Nephron progenitor cell (in vitro differentiated cells): ENCODE measurements around the gene EHHADH.

Source experiments
- DNase-seq: peaks from one replicate; pipeline ENCODE4 v3.0.0; 2021
- H3K27ac Mint-ChIP-seq: 2 replicates; pipeline ENCODE4 v1.8.0; 2021; ENCODE audit warnings: mild to moderate bottlenecking, moderate library complexity, mixed read lengths
- H3K27me3 Mint-ChIP-seq: 2 replicates; pipeline ENCODE4 v1.8.0; 2021; ENCODE audit warnings: mild to moderate bottlenecking, low read depth, mixed read lengths; ENCODE audit not compliant: poor library complexity
- H3K36me3 Mint-ChIP-seq: 2 replicates; pipeline ENCODE4 v1.8.0; 2021; ENCODE audit warnings: low read depth, mixed read lengths
- H3K4me1 Mint-ChIP-seq: 2 replicates; pipeline ENCODE4 v1.8.0; 2021; ENCODE audit warnings: mixed read lengths
- H3K4me3 Mint-ChIP-seq: 2 replicates; pipeline ENCODE4 v1.8.0; 2021; ENCODE audit warnings: mild to moderate bottlenecking, moderate library complexity, mixed read lengths
- H3K9me3 Mint-ChIP-seq: 2 replicates; pipeline ENCODE4 v1.8.0; 2021; ENCODE audit warnings: mild to moderate bottlenecking, moderate library complexity, mixed read lengths
- CTCF ChIP-seq: fragments of 200-600 bp; sonication (generic); IDR thresholded peaks from 2 replicates; pipeline ENCODE4 v1.5.0; 2021; ENCODE audit warnings: antibody characterized with exemption

Gene EHHADH

GRCh38 chr3:185151101-185151963, 102.5 kb downstream of the EHHADH start:
- Mint-ChIP-seq H3K4me1 (peaks cover 20% of the 10 kb centered on the region), H3K27ac (no peak overlapping the region), H3K36me3 (no peaks in the 10 kb centered on the region), H3K4me3 (peak overlapping the region; percentile 94), H3K27me3 (peaks cover 45% of the 10 kb centered on the region), H3K9me3 (no peaks in the 10 kb centered on the region)
- TF ChIP-seq CTCF: no peak
- no peak for DNase-seq

DNA sequence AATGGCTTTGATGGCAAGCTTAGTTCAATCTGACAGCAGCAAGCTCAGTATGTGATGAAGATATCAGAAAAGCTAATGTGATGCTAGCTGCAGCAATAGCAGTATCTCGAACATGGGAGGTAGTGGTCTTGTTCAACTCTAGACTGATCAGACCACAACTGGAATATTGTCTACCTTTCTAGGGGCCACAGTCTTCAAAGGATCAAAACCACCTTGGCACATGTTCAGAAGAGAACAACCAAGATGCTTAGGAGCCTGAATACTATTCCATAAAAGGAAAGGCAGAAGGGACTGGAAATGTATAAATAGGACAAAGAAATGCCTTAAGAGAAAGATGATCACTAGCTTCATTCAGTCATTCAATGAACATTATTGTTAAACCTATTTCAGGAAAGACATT, 103.3 kb downstream of the EHHADH start:
- H3K9me3 Mint-ChIP-seq: no peaks in the 10 kb centered on the region
- peaks cover 20% of the 10 kb centered on the region for H3K4me1 Mint-ChIP-seq
- H3K36me3 Mint-ChIP-seq: no peaks in the 10 kb centered on the region
- no peak for TF ChIP-seq CTCF
- H3K27me3 Mint-ChIP-seq: peaks cover 45% of the 10 kb centered on the region
- peak overlapping the region; percentile 94 for H3K4me3 Mint-ChIP-seq
- no peak for DNase-seq
- no peak overlapping the region for H3K27ac Mint-ChIP-seq

- Mint-ChIP-seq H3K36me3 (no peaks in the 10 kb centered on the region), H3K27me3 (peaks cover 45% of the 10 kb centered on the region), H3K9me3 (no peaks in the 10 kb centered on the region), H3K27ac (no peak overlapping the region), H3K4me1 (peaks cover 20% of the 10 kb centered on the region), H3K4me3 (peak overlapping the region; percentile 94)
- DNase-seq: no peak
- no peak for TF ChIP-seq CTCF
Observed at GRCh38 chr3:185149591-185149990, 104.3 kb downstream of the EHHADH start.

DNA sequence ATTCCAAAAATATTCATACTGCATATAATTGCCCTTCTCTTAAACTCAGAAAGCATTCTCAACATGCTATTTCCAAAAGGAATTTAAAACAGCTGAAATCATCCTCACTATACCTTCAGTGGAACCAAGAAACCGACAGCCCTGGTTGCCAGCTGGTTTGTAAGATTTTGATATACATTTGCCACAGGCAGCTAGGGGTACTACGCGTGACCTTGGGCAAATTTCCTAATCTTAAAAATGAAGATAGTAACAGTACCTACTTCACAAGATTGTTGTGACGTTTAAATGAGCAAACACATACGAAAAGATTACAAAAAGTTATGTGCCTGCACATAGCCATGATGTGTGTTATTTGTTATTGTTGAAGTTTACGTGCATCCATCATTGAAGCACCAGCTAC, 108.3 kb downstream of the EHHADH start:
- TF ChIP-seq CTCF: no peak
- no peak overlapping the region for H3K4me3 Mint-ChIP-seq
- H3K27ac Mint-ChIP-seq: no peak overlapping the region
- H3K27me3 Mint-ChIP-seq: peaks cover 18% of the 10 kb centered on the region
- H3K36me3 Mint-ChIP-seq: peaks cover 12% of the 10 kb centered on the region
- no peaks in the 10 kb centered on the region for H3K9me3 Mint-ChIP-seq
- H3K4me1 Mint-ChIP-seq: peaks cover 10% of the 10 kb centered on the region
- no peak for DNase-seq

- no peak for TF ChIP-seq CTCF
- Mint-ChIP-seq H3K27me3 (peaks cover 10% of the 10 kb centered on the region), H3K4me1 (peaks cover 5% of the 10 kb centered on the region), H3K36me3 (peaks cover 12% of the 10 kb centered on the region), H3K4me3 (no peak overlapping the region), H3K9me3 (no peaks in the 10 kb centered on the region), H3K27ac (no peak overlapping the region)
- DNase-seq: no peak
Observed at GRCh38 chr3:185144784-185145183, 109.1 kb downstream of the EHHADH start.
